SK-N-SH (cell line): Measurements from ENCODE around the gene GPRIN3. TPM values are rescaled to one million over a fixed set of nuclear protein-coding genes. Genes with fewer than 3 reads are reported as not detected.

Experiments
- CTCF ChIA-PET: fragments of 300-600, 350-600 bp; formaldehyde crosslinking; extraction: SDS; loops from one replicate; lab custom pipeline; 2021; lab: Yijun Ruan, JAX
- POLR2A ChIA-PET: fragments of 350-600 bp; sonication (Branson Sonifier 250); formaldehyde crosslinking; extraction: SDS; loops from one replicate; lab custom pipeline; 2020; ENCODE audit warnings: antibody characterized with exemption, inconsistent platforms; lab: Yijun Ruan, JAX
- DNase-seq: peaks from one replicate; pipeline ENCODE4 v3.0.0; 2012
- H2AFZ ChIP-seq: fragments of 200-600 bp; sonication (generic); 2 replicates; pipeline ENCODE4 v1.8.1; 2016; ENCODE audit warnings: antibody characterized with exemption, mild to moderate bottlenecking, low read depth
- H3F3A ChIP-seq: fragments of 200-600 bp; sonication (generic); replicated peaks from 2 replicates; pipeline ENCODE3; 2016; ENCODE audit warnings: antibody characterized with exemption, mild to moderate bottlenecking; ENCODE audit not compliant: insufficient read depth
- H3K27ac ChIP-seq, 2 experiments: fragments of 200-500 bp in 1 of 2; fragments of 200-600 bp in 1 of 2; sonication (Bioruptor generic) in 1 of 2; sonication (generic), shearing (Covaris generic) in 1 of 2; 2 replicates each; pipeline versions ENCODE4 v1.5.1 to v1.6.1; 2014 to 2016; ENCODE audit warnings: low read depth in 2 of 2, inconsistent platforms in 1 of 2, low read length in 1 of 2, mild to moderate bottlenecking in 1 of 2, mixed read lengths in 1 of 2
- H3K27me3 ChIP-seq: fragments of 200-600 bp; sonication (generic), shearing (Covaris generic); 2 replicates; pipeline ENCODE4 v1.6.1; 2016; ENCODE audit warnings: mixed run types; ENCODE audit not compliant: insufficient read depth
- H3K36me3 ChIP-seq, 2 experiments: fragments of 200-500 bp in 1 of 2; fragments of 200-600 bp in 1 of 2; sonication (Bioruptor generic) in 1 of 2; sonication (generic) in 1 of 2; replicated peaks in 1 of 2; 2 replicates each; pipeline versions ENCODE3 to v1.5.1; 2014 to 2016; ENCODE audit warnings: low read length in 1 of 2, mild to moderate bottlenecking in 1 of 2; ENCODE audit not compliant: insufficient read depth in 2 of 2, control insufficient read depth in 1 of 2
- H3K4me1 ChIP-seq, 2 experiments: fragments of 200-500 bp in 1 of 2; fragments of 200-600 bp in 1 of 2; sonication (Bioruptor generic) in 1 of 2; sonication (generic), shearing (Covaris generic) in 1 of 2; 2 replicates each; pipeline versions ENCODE4 v1.5.1 to v1.6.1; 2014 to 2016; ENCODE audit warnings: low read depth in 1 of 2, low read length in 1 of 2, mixed run types in 1 of 2; ENCODE audit not compliant: insufficient read depth in 2 of 2, control insufficient read depth in 1 of 2
- H3K4me2 ChIP-seq: fragments of 200-600 bp; sonication (generic), shearing (Covaris generic); 2 replicates; pipeline ENCODE4 v1.6.1; 2017; ENCODE audit warnings: mixed run types
- H3K4me3 ChIP-seq, 2 experiments: fragments of 200-500 bp in 1 of 2; fragments of 200-600 bp in 1 of 2; sonication (Bioruptor generic) in 1 of 2; sonication (generic), shearing (Covaris generic) in 1 of 2; 2 replicates each; pipeline versions ENCODE4 v1.5.1 to v1.8.1; 2014 to 2016; ENCODE audit warnings: low read depth in 2 of 2, inconsistent platforms in 1 of 2, low read length in 1 of 2, mild to moderate bottlenecking in 1 of 2, mixed read lengths in 1 of 2, moderate library complexity in 1 of 2
- H3K79me2 ChIP-seq: fragments of 200-600 bp; sonication (generic); 2 replicates; pipeline ENCODE4 v1.8.1; 2017; ENCODE audit warnings: mild to moderate bottlenecking; ENCODE audit not compliant: insufficient read depth
- H3K9ac ChIP-seq: fragments of 200-600 bp; sonication (generic); 2 replicates; pipeline ENCODE4 v1.6.1; 2017; ENCODE audit warnings: mixed run types
- H3K9me2 ChIP-seq: fragments of 200-600 bp; sonication (generic); 2 replicates; pipeline ENCODE4 v1.6.1; 2017; ENCODE audit warnings: mixed run types
- H3K9me3 ChIP-seq: fragments of 200-600 bp; sonication (generic); 2 replicates; pipeline ENCODE4 v1.6.1; 2017; ENCODE audit warnings: mixed run types, mild to moderate bottlenecking, moderate library complexity
- H4K20me1 ChIP-seq: fragments of 200-600 bp; sonication (generic); 2 replicates; pipeline ENCODE4 v1.6.1; 2017; ENCODE audit warnings: mild to moderate bottlenecking, mixed run types; ENCODE audit not compliant: insufficient read depth
- CTCF ChIP-seq: fragments of 200-600 bp; sonication (generic); IDR thresholded peaks from 2 replicates; pipeline ENCODE4 v1.6.1; 2017; ENCODE audit warnings: antibody characterized with exemption, mild to moderate bottlenecking, moderate library complexity
- EZH2phosphoT487 ChIP-seq: fragments of 200-600 bp; sonication (generic); IDR thresholded peaks from 2 replicates; pipeline ENCODE4 v1.6.1; 2017; ENCODE audit warnings: low read depth, mixed run types, mild to moderate bottlenecking, antibody characterized with exemption, moderate library complexity, borderline replicate concordance
- FOSL2 ChIP-seq: IDR thresholded peaks from 2 replicates; pipeline ENCODE4 v1.4.0; 2012; ENCODE audit warnings: low read depth, mild to moderate bottlenecking, moderate library complexity, borderline replicate concordance
- GABPA ChIP-seq: IDR thresholded peaks from 2 replicates; pipeline ENCODE4 v1.4.0; 2012; ENCODE audit warnings: low read depth, mild to moderate bottlenecking
- IRF3 ChIP-seq: fragments of 150-350 bp; IDR thresholded peaks from 2 replicates; pipeline ENCODE4 v1.6.1; 2016; ENCODE audit warnings: mild to moderate bottlenecking, low read depth, low read length
- MXI1 ChIP-seq: IDR thresholded peaks from 2 replicates; pipeline ENCODE4 v1.6.1; 2012; ENCODE audit warnings: mild to moderate bottlenecking, low read depth, low read length, improper control_type of control experiment
- NFIC ChIP-seq: IDR thresholded peaks from 2 replicates; pipeline ENCODE4 v1.4.0; 2012; ENCODE audit warnings: borderline replicate concordance
- NRF1 ChIP-seq: IDR thresholded peaks from 2 replicates; pipeline ENCODE4 v1.6.1; 2012; ENCODE audit warnings: low read depth, mild to moderate bottlenecking, low read length
- PBX3 ChIP-seq: IDR thresholded peaks from 2 replicates; pipeline ENCODE4; 2012
- RCOR1 ChIP-seq: fragments of 150-350 bp; IDR thresholded peaks from 2 replicates; pipeline ENCODE4 v1.6.1; 2017; ENCODE audit warnings: antibody characterized with exemption, low read length
- RXRA ChIP-seq: IDR thresholded peaks from 2 replicates; pipeline ENCODE4 v1.4.0; 2012; ENCODE audit warnings: low read depth, mild to moderate bottlenecking, borderline replicate concordance
- TEAD4 ChIP-seq: IDR thresholded peaks from 2 replicates; pipeline ENCODE4 v1.4.0; 2012; ENCODE audit warnings: mild to moderate bottlenecking, borderline replicate concordance; ENCODE audit not compliant: insufficient read depth
- YY1 ChIP-seq: IDR thresholded peaks from 2 replicates; pipeline ENCODE4 v1.4.0; 2012; ENCODE audit warnings: low read depth, mild to moderate bottlenecking
- WGBS: methylation state at CpG from one replicate; pipeline ENCODE4 v1.1.6; 2017; ENCODE audit warnings: low lambda C conversion rate; 5-methylcytosine and 5-hydroxymethylcytosine counted together
- polyA plus RNA-seq, 3 experiments: library from polyadenylated mRNA; depleted of rRNA; stranded (reverse); fragments of >200 nt; gene quantifications; 2 replicates each; pipeline ENCODE4 v1.2.3, GENCODE V29; 2012
- TF ChIP-seq, protein P1 (sequence below): fragments of 150-350 bp; IDR thresholded peaks from 2 replicates; pipeline ENCODE4 v1.6.1; 2017; ENCODE audit warnings: antibody characterized with exemption, low read length, low read depth, borderline replicate concordance
- TF ChIP-seq, protein P2 (sequence below): IDR thresholded peaks from 2 replicates; pipeline ENCODE4 v1.6.1; 2012; ENCODE audit warnings: mild to moderate bottlenecking, low read depth, low read length, moderate library complexity

The GPRIN3 gene
- polyA plus RNA-seq, 1 of the 3 experiments (the other 2 are of a cell fraction) = not detected

GRCh38 chr4:89283226-89284009 is 24.2 kb downstream of the GPRIN3 start:
- WGBS = 71% methylated on average over 5 of the region's 5 CpGs
- H3K36me3 ChIP-seq = no peaks in the 10 kb centered on the region
- no peaks in the 10 kb centered on the region for H3K9me3 ChIP-seq
- no peaks in the 10 kb centered on the region for H4K20me1 ChIP-seq
- no peaks in the 10 kb centered on the region for H3K27me3 ChIP-seq
- DNase-seq = no peak
- H3K79me2 ChIP-seq = no peaks in the 10 kb centered on the region
- CTCF ChIA-PET = no interaction called here
- H2AFZ ChIP-seq = no peak overlapping the region
- H3K9me2 ChIP-seq = no peaks in the 10 kb centered on the region
- no peaks in the 10 kb centered on the region for H3F3A ChIP-seq
- POLR2A ChIA-PET = no interaction called here
- no peaks in the 10 kb centered on the region; a peak in 1 of 4 replicates for H3K4me1 ChIP-seq
- H3K9ac ChIP-seq = no peak overlapping the region
- no peak overlapping the region for H3K4me3 ChIP-seq
- TF ChIP-seq MXI1 (no peak), CTCF (no peak), PBX3 (no peak), NRF1 (no peak), RCOR1 (no peak), GABPA (no peak), FOSL2 (no peak), TEAD4 (no peak), IRF3 (no peak), YY1 (no peak), EZH2phosphoT487 (no peak), NFIC (no peak), RXRA (no peak)
- TF ChIP-seq, protein P1, sequence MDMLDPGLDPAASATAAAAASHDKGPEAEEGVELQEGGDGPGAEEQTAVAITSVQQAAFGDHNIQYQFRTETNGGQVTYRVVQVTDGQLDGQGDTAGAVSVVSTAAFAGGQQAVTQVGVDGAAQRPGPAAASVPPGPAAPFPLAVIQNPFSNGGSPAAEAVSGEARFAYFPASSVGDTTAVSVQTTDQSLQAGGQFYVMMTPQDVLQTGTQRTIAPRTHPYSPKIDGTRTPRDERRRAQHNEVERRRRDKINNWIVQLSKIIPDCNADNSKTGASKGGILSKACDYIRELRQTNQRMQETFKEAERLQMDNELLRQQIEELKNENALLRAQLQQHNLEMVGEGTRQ = no peak
- TF ChIP-seq, protein P2, sequence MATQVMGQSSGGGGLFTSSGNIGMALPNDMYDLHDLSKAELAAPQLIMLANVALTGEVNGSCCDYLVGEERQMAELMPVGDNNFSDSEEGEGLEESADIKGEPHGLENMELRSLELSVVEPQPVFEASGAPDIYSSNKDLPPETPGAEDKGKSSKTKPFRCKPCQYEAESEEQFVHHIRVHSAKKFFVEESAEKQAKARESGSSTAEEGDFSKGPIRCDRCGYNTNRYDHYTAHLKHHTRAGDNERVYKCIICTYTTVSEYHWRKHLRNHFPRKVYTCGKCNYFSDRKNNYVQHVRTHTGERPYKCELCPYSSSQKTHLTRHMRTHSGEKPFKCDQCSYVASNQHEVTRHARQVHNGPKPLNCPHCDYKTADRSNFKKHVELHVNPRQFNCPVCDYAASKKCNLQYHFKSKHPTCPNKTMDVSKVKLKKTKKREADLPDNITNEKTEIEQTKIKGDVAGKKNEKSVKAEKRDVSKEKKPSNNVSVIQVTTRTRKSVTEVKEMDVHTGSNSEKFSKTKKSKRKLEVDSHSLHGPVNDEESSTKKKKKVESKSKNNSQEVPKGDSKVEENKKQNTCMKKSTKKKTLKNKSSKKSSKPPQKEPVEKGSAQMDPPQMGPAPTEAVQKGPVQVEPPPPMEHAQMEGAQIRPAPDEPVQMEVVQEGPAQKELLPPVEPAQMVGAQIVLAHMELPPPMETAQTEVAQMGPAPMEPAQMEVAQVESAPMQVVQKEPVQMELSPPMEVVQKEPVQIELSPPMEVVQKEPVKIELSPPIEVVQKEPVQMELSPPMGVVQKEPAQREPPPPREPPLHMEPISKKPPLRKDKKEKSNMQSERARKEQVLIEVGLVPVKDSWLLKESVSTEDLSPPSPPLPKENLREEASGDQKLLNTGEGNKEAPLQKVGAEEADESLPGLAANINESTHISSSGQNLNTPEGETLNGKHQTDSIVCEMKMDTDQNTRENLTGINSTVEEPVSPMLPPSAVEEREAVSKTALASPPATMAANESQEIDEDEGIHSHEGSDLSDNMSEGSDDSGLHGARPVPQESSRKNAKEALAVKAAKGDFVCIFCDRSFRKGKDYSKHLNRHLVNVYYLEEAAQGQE = no peak
- H3K27ac ChIP-seq = no peak overlapping the region
- no peak overlapping the region for H3K4me2 ChIP-seq
